Measurements from ENCODE around the gene FAM3D. TPM values are rescaled to one million over a fixed set of nuclear protein-coding genes. Genes with fewer than 3 reads are reported as not detected.
"Not testable (repeated sequence)": the region's sequence is repeated elsewhere in the genome, so short reads cannot be mapped to it uniquely, and the experiment has no call there.

The FAM3D gene
- total RNA-seq, 1 experiment from 2014 or later = not detected

DNA sequence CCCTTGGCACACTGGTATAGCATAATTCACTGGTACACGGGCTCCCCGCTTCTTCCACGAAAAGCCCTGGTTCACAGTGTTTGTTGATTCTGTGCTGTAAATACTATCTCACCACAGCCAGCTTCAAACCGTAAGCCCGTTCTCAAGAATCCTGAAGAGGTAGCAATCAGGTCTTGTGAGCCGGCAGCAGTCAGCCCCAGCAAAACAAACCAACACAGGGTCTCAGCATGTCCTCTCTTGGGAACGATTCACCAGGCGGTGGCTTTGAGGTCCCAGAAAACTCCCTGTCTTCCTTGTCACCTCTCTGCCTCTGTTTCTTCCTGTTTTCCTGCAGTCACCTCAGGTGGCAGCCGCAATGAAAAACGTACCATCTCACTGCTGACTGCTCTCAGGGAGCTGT, 19.1 kb upstream of the FAM3D start:
- no peak for DNase-seq (ENCODE audit: extremely low read depth, low read depth)

DNA sequence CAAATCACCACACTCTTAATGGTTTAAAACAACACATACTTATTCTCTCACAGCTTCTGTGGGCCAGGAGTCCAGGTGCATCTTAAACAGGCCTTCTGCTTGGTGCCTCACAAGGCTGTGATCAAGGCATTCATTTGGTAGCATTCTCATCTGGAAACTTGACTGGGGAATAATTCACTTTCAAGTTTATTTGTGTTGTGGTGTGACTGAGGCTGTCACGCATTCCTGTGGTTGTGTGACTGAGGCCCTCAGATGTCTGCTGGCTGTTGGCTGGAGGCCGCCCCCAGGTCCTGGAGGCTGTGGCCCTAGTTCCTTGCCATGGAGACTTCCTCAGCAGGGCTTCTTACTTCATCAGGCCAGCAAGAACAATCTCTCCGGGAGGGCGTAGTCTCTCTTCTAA, 16.9 kb upstream of the FAM3D start:
- DNase-seq (ENCODE audit: extremely low read depth, low read depth) = no peak

DNA sequence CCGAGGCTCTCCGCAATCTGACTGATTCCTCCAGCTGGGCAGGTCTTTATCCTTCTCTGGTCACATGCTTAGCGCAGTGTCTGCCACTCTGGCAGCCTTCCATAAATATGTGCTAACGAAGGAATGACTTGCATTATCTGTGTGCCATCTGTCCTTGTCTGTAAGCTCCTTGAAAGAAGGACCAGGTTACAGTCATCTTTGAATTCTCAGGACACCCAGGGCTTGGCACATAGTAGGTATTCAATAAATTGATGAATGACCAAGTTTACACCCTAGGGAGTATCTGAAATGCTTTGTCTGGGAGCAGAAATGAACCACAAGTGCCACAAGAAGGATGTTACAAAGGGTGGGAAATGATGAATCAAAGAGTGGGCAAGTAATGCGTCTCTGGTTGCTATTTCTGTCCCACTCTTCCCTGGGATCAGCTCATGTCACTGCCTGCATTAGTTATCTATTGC, 16.5 kb upstream of the FAM3D start:
- DNase-seq (ENCODE audit: extremely low read depth, low read depth) = no peak

DNA sequence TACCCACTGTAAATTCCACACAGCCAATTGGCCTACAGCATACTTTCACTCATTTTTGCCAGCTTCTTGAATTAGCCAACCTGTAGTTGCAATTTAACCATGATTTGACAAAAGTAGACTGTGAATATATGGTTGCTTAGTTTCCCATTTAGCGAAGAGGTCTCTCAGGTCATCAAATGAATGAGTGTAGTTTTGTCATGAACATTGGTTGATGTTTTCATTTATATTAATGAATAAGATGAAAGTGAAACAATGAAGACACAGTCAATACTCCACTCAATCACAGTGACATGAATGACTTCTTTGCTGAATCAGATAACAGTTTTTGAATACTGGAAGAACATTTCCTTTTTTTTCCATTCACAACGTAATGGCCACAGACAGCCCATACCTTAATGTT, 15.3 kb upstream of the FAM3D start:
- no peak for DNase-seq (ENCODE audit: extremely low read depth, low read depth)

DNA sequence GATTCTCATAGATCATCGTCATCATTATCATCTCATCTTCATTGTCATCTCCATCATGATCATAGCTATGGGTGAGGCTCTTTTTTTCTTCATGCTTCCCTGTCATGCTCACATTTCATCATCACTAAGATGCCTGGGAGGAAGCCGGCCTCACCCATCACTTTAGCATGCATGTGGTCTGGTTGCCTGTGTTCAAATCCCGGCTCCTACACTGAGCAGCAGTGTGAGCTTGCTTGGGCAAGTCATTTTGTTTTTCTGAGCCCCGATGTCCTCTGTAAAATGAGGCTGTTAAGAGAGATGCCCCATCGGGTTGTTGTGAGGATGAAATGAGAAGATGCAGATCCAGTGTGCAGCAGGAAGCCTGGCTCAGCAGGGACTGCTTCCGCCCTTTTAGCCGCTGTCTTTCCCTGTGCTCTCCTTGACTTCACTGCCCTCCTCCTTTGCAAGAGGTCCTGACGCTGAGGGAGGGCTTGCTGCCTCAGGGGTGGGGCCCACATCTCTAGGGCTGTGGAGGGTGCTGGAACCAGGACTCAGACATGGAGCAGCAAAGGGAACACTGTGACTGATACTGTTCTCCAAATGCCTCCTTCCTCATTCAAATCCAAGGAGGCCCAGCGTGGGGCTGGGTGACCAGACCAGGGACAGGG, 14.4 kb upstream of the FAM3D start:
- no peak for DNase-seq (ENCODE audit: extremely low read depth, low read depth)

DNA sequence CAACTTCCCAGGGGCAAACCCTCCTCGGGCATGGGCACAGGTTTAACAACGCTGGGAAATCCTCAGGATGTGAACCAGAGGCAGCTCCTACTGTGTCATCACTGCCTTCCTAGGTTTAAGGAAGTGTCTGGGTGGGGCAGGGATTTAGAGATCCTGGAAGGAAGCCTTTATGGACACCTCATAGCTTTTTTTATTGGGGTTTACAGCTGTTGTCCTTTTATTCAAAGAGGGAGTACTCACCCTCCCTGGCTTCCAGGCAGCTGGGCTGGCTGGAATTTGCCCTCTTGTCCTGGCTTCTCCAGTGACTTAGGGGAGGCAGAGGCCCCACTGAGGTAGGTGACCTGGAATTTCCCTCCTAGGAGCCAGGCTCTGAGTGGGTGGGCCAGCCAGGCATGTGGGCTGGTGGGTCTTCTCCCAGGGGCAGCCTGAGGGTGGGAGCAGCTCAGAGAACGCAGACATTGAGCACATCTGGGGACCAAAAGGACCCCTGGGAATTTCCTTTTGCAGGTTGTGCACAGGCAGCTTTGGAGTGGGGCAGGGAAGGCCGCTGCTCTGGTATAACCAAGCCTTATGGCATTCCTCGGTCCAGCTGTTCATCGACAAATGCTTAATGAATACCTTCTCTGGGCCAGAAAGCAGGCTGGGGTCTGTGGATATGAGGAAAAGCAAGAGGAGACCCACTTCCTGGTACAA, 13.5 kb upstream of the FAM3D start:
- no peak for DNase-seq (ENCODE audit: extremely low read depth, low read depth)

DNA sequence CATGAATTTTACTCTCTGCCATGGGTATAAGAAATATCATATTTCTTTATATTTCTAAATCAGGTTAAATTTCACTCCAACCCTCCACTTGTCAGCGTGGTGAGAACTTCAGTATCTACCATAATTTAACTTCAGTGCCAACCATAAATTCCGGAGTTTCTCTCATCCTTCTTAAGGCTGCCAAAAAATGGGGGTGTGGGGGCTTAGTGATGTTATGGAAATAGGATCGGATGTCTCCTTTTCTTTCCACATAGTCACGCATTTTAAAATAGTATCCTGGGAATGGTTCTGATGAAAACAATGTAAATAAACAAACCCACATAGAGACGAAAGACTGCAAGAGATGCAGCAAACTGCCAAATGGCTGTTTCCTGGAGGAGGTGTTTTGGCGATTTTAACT, 12.9 kb upstream of the FAM3D start:
- no peak for DNase-seq (ENCODE audit: extremely low read depth, low read depth)

DNA sequence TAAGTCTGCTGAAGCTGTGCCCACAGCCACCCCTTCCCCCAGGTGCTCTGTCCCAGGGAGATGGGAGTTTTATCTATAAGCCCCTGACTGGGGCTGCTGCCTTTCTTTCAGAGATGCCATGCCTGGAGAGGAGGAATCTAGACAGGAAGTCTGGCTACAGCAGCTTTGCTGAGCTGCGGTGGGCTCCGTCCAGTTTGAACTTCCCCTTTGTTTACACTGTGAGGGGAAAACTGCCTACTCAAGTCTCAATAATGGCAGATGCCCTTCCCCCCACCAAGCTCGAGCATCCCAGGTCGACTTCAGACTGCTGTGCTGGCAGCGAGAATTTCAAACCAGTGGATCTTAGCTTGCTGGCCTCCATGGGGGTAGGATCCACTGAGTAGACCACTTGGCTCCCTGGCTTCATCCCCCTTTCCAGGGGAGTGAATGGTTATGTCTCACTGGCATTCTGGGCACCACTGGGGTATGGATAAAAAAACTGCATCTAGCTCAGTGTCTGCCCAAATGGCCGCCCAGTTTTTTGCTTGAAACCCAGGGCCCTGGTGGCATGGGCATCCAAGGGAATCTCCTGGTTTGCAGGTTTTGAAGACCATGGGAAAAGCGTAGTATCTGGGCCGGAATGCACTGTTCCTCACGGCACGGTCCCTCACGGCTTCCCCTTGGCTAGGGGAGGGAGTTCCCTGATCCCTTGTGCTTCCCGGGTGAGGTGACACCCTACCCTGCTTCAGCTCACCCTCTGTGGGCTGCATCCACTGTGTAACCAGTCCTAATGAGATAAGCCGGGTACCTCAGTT, 11.8 kb upstream of the FAM3D start:
- DNase-seq (ENCODE audit: extremely low read depth, low read depth) = not testable (repeated sequence)

DNA sequence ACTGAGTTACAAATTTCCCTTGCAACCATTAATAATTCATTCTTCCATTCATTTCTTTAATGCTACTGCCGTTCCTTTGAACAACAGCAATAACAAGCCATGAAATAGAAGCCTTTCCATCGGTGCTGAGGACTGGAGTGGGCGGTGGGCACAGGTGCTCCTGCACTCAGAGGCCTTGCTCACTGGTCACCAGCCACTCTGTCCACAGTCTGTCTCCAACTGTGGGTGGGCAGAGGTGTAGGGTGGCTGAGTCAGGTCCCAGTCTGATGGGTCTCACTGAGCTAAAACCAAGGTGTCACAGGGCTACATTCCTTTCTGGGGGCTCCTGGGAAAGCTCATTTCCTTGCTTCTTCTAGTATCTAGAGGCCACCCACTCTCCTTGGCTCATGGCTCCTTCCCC, 6.3 kb upstream of the FAM3D start:
- no peak for DNase-seq (ENCODE audit: extremely low read depth, low read depth)

DNA sequence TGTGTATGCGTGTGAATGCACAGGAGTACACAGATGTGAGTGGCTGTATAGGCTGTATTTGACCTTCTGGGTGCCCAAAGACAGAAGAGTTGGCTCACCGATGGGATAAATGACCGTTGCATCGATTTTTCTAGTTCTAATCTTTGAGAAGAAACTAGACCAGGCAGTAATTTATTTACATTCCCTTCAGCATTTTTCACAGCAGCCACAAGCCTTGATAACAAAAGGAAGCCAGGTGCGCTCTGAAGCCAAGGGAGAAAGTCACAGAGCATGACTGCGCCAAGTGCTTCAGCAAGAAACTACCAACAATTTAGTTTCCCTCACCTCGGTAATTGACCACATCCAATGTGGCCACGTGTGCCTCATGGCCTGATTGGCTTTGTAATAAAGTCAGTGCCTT, 5.9 kb upstream of the FAM3D start:
- no peak for DNase-seq (ENCODE audit: extremely low read depth, low read depth)

DNA sequence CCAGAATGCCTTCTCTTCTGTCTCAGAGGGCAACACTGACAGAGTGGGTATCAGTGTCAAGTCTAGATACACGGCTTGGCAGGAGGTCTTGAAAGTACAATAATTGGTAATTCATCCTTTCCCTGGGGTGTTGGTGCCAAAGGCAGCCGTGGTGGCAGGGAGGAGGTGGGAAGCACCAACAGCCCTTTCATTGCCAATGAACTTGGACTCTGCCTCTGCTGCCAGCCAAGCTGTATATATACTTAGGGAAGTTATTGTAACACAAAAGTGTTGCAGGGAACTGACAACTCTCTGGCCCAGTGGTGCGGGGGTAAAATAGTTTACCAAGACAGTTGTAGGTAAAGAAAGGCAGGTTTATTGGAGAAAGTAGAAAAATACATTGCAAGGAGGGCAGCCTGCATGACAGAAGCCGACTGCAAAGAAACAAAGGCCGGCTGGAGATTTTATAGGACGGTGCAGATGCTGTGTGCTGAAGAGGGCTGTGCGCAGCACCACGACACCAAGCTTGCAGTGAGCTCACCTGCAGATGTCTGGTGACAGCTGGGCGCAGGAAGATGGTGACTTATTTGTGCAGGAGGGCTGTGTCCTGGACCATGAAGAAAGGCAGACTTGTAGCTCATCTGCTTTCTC, 4.0 kb upstream of the FAM3D start:
- DNase-seq (ENCODE audit: extremely low read depth, low read depth) = no peak

DNA sequence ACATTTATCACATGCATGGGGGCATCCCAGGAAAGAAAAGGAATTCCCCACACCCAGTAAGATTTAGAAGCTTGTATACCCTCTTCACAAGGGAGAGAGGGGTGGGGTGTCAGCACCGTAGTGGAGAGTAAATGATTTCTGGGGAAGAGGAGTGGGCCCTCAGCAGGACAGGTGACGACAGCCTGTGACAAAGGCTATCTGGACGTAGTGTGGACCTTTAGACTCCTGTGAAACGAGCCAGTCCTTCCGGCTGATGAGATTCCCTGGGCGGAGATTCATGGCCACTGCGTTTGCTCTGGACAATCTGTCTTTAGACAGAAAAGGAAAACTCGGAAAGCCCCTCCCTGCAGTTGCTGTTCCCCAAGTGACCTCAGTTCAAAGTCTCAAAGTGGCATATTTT, 1.7 kb upstream of the FAM3D start:
- no peak for DNase-seq (ENCODE audit: extremely low read depth, low read depth)

DNA sequence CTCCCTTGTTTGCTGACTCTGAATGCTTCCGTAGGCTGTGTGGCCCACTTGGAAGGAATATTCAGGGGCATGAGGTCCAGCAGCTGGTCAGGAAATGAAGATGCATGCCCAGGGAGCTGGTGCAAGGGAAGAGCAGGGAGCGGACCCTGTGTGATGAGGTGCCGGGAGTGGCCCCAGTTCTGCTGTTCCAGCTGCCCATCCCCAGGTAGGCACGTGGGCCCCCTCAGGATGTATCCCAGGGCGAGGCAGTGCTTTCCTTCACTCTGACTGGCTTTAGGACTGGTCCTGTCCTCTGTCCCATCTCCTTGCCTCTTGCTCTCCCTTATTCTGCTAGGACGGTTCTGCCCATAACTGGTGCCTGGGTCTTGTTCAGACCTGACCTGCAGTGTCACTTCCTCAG, 1.1 kb upstream of the FAM3D start:
- no peak for DNase-seq (ENCODE audit: extremely low read depth, low read depth)

DNA sequence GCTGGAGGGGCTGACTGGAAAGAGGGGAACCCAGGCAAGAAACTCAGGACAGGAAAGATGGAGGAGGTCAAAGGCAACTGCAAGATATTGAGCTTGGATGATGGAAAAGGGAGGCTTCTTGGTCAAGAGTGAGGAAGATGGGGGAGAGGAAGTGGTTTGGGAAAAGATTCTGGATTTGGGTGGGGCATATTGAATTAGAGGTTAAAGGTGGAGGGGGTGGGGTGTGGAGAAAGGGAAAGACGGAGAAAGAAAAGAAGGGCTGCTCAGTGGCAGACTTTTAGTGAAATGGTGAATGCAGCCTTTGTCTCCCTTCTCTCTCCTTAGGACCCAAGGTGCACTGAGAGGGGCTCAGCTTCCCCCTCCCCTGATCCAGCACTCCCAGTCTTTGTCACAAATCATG, 655 bp upstream of the FAM3D start:
- no peak for DNase-seq (ENCODE audit: extremely low read depth, low read depth)

DNA sequence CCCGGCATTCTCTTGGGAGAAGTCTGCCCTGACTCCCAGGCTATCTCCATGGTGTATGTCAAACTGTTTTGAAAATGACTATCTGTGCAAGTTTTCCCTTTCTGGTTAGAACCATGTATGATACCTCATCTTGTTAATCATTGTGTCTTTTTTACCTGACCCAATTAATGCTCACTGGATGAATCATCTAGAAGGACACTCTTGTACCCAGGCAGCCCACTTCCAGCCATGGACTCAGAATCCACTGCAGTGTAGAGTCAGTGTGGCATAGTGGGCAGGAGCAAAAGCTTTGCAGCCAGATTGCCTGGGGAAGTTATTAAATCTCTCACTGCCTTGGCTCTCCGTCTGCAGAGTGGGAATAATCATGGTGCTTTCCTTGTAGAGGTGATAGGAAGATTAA, 1.2 kb downstream of the FAM3D start:
- no peak for DNase-seq (ENCODE audit: extremely low read depth, low read depth)

DNA sequence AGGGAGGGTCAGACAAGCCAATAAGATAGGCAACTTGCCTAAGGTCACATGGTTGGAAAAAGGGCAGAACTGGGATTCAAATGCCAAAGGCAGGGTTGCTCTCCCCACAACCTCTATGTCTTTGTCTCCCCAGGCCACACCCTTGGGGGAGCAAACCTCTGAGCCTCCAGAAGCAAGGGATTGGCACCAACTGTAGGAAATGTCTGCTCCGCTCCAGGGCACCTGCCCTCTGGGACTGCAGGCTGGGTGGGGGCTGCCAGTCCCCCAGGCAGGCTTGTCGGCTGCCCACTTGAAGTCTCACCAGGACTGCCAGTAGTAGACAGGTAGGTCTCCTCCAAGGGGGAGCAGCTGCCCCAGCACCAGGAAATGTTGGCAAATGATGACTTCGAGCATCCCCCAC, 2.0 kb downstream of the FAM3D start:
- DNase-seq (ENCODE audit: extremely low read depth, low read depth) = no peak

DNA sequence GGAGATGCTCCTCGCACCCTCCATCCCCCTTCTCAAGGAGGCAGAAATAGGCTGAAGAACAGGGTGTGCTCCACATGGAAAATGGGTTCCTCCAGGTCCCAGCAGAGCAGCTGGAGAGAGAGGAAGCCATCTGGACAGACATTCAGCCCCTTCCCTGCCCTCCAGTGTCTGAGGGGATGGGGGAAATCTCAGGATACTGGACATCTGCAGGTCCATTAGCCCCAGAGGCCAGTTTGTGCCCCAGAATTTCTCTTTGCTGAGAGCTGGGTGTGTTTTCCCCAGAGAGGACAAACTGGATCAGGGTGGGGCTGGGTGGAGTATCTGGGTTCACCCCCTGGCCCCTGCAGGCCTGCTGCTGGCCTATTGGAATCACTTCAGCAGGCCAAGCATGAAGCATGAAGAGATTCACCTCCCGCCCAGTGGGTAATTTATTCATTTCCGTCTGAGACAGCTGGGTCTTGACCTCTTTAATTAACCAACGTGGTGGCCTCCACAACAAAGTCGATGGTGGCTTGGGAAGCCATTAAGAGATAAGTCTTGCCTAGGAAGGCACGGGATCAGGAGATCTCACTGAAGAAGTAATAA, 4.6 kb downstream of the FAM3D start:
- no peak for DNase-seq (ENCODE audit: extremely low read depth, low read depth)

DNA sequence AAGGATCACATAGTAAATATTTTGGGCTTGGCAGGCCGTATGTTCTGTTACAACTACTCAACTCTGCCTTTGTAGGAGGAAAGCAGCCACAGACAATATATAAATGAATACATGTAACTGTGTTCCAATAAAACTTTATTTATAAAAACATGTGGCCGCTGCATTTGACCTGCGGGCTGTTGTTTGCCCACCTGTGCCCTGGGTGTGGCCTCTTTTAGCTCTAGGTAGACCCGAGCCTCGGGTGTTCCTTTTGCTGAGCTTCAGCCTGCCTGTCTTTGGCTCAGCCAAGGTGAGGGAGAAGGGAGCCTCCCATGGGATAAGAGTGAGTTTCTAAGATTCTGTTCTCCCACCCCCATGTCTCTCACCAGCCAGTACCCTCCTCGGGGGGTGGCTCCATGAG, 5.6 kb downstream of the FAM3D start:
- no peak for DNase-seq (ENCODE audit: extremely low read depth, low read depth)

DNA sequence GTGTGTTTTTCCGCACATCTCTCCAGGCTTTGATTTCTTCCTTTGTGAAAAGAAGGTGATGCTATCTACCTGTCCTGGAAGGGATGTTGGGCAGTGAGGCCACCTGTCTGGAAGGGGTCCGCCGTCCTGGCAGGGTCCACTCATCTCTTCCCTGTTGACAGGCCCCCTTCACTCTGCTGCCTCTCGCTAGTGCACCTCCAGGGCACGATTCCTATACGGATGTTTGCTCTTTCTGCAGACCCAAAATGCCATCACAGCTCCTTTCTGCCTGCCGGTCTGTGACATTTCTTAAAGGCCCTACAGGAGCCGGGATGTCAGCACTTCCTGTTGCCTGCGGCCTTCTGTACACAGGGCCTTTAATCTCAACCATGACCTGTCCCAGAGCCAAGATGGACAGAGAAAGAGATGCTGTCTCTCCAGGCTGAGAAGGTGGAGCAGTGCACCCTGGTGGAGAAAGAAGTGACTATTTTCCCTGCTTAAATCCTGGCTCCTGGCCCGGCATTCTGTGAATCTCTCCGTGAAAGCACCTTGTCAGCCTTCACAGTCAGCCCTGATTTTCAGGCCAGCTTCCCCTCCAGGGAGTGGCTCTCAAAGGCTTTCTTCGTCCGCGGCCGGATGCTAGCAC, 7.4 kb downstream of the FAM3D start:
- peak; percentile 8 for DNase-seq (ENCODE audit: extremely low read depth, low read depth)

DNA sequence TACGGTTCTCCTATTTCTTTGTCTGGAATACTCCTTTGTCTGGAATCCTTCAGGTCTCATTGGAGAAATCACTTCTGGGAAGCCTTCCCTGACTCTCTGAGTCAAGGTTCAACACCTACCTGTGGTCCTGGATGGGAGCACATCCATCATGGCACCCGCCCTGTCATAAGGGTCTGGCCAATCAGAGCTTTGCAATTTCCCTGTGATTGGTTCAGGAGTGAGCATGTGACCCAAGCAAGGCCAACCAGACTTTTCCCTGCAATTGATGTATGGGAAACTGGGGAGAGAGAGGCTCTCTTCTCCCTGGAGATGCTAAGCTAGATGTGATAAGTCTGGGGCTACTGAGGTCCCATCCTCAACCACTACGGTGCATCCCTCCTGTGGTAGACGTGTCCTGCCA, 8.1 kb downstream of the FAM3D start:
- DNase-seq (ENCODE audit: extremely low read depth, low read depth) = no peak

Measured in NCI-H460 (cell line).